HCT116 (cell line): Measurements from ENCODE around the gene RGS9BP. TPM values are rescaled to one million over a fixed set of nuclear protein-coding genes. Genes with fewer than 3 reads are reported as not detected.

ENCODE experiments used
- ATAC-seq: fragments of 200-7000 bp; cut with Tn5 transposase; 2 replicates; pipeline ENCODE4 v1.9.1; 2020; ENCODE audit warnings: mild to moderate bottlenecking, moderate library complexity
- BruUV-seq: library from RNA; stranded (reverse); fragments of 400-500 nt; replicated peaks from 2 replicates; lab custom pipeline; 2021; lab: Mats Ljungman, UMichigan
- CTCF ChIA-PET: fragments of 300-600 bp; sonication (Branson Sonifier 250); formaldehyde crosslinking; loops from one replicate; lab custom pipeline; 2021; ENCODE audit warnings: antibody characterized with exemption; lab: Charles Lee
- POLR2A ChIA-PET: fragments of 300-600, 350-600 bp; sonication (Branson Sonifier 250); formaldehyde crosslinking; loops from one replicate; lab custom pipeline; 2021; ENCODE audit warnings: antibody characterized with exemption; lab: Charles Lee
- RAD21 ChIA-PET, 2 experiments: fragments of 300-600 bp; sonication (Branson Sonifier 250); formaldehyde crosslinking; loops; one replicate each; lab custom pipeline; 2023; ENCODE audit warnings: low total read pairs in 2 of 2; ENCODE audit not compliant: uncharacterized antibody in 2 of 2, unreplicated experiment in 2 of 2, low non-redundant PET in 1 of 2; lab: Charles Lee
- DNase-seq: peaks from one replicate; pipeline ENCODE4 v3.0.0-alpha.2; 2010; ENCODE audit warnings: low read depth, low spot score
- H2AFZ ChIP-seq: fragments of 200-600 bp; shearing (Covaris generic), sonication (generic); 2 replicates; pipeline ENCODE4 v1.6.1; 2017; ENCODE audit warnings: low read depth, mixed run types, mixed read lengths, antibody characterized with exemption, low read length; ENCODE audit not compliant: poor library complexity, severe bottlenecking
- H3K27ac ChIP-seq: 2 replicates; pipeline ENCODE4 v1.5.1; 2012; ENCODE audit warnings: low read depth, low read length
- H3K27me3 ChIP-seq: fragments of 200-600 bp; sonication (generic); 2 replicates; pipeline ENCODE4 v1.6.1; 2016; ENCODE audit warnings: mixed run types, low read length, mixed read lengths; ENCODE audit not compliant: insufficient read depth
- H3K36me3 ChIP-seq, 2 experiments: fragments of 200-500 bp in 1 of 2; fragments of 200-600 bp in 1 of 2; sonication (Bioruptor generic) in 1 of 2; sonication (generic) in 1 of 2; 2 replicates each; pipeline versions ENCODE4 v1.5.1 to v1.6.1; 2014 to 2016; ENCODE audit warnings: low read length in 2 of 2, inconsistent platforms in 1 of 2, mixed read lengths in 1 of 2, mixed run types in 1 of 2; ENCODE audit not compliant: insufficient read depth in 2 of 2, control insufficient read depth in 1 of 2
- H3K4me1 ChIP-seq, 2 experiments: fragments of 200-600 bp in 1 of 2; sonication (generic) in 1 of 2; 2 replicates each; pipeline versions ENCODE4 v1.5.1 to v1.6.1; 2012 to 2017; ENCODE audit warnings: low read length in 2 of 2, inconsistent platforms in 1 of 2, mild to moderate bottlenecking in 1 of 2, mixed read lengths in 1 of 2, mixed run types in 1 of 2, moderate library complexity in 1 of 2; ENCODE audit not compliant: insufficient read depth in 2 of 2, control insufficient read depth in 1 of 2
- H3K4me2 ChIP-seq: fragments of 200-600 bp; sonication (generic); 2 replicates; pipeline ENCODE4 v1.6.1; 2017; ENCODE audit warnings: mixed run types, low read length, mixed read lengths
- H3K4me3 ChIP-seq, 2 experiments: fragments of 200-600 bp in 1 of 2; sonication (generic) in 1 of 2; replicated peaks in 1 of 2; 2 replicates each; pipeline ENCODE4 v1.5.1; 2011 to 2016; ENCODE audit warnings: low read length in 2 of 2, control low read depth in 1 of 2, low read depth in 1 of 2, mild to moderate bottlenecking in 1 of 2, mixed read lengths in 1 of 2, mixed run types in 1 of 2
- H3K79me2 ChIP-seq: fragments of 200-600 bp; sonication (generic); 2 replicates; pipeline ENCODE4 v1.6.1; 2017; ENCODE audit warnings: mild to moderate bottlenecking, mixed run types, low read length, moderate library complexity, mixed read lengths; ENCODE audit not compliant: insufficient read depth
- H3K9ac ChIP-seq: fragments of 200-600 bp; sonication (generic); 2 replicates; pipeline ENCODE4 v1.6.1; 2016; ENCODE audit warnings: low read length, mixed read lengths
- H3K9me2 ChIP-seq: fragments of 200-600 bp; sonication (generic), shearing (Covaris generic); 2 replicates; pipeline ENCODE4 v1.6.1; 2017; ENCODE audit warnings: mixed run types, mild to moderate bottlenecking, moderate library complexity; ENCODE audit not compliant: insufficient read depth
- H3K9me3 ChIP-seq, 2 experiments: fragments of 200-500 bp in 1 of 2; fragments of 200-600 bp in 1 of 2; sonication (Bioruptor generic) in 1 of 2; sonication (generic) in 1 of 2; 2 replicates each; pipeline ENCODE4 v1.6.1; 2014 to 2017; ENCODE audit warnings: low read length in 2 of 2, mixed read lengths in 2 of 2, inconsistent platforms in 1 of 2, low read depth in 1 of 2, mild to moderate bottlenecking in 1 of 2, mixed run types in 1 of 2, moderate library complexity in 1 of 2; ENCODE audit not compliant: control insufficient read depth in 1 of 2, insufficient read depth in 1 of 2
- H4K20me1 ChIP-seq: fragments of 200-600 bp; sonication (generic), shearing (Covaris generic); 2 replicates; pipeline ENCODE4 v1.6.1; 2017; ENCODE audit warnings: mixed run types, mild to moderate bottlenecking, moderate library complexity; ENCODE audit not compliant: insufficient read depth
- CBX3 ChIP-seq: IDR thresholded peaks from 2 replicates; pipeline ENCODE4 v1.6.1; 2012; ENCODE audit warnings: low read depth
- EGR1 ChIP-seq: IDR thresholded peaks from 2 replicates; pipeline ENCODE4 v1.6.1; 2012; ENCODE audit warnings: low read depth
- ELF1 ChIP-seq: IDR thresholded peaks from 2 replicates; pipeline ENCODE4 v1.6.1; 2012; ENCODE audit warnings: low read depth, borderline replicate concordance
- EZH2 ChIP-seq: fragments of 200-600 bp; sonication (generic); IDR thresholded peaks from 2 replicates; pipeline ENCODE4 v1.6.1; 2017; ENCODE audit warnings: antibody characterized with exemption, mixed run types
- ZNF274 ChIP-seq: fragments of 200-500 bp; sonication (Bioruptor generic); IDR thresholded peaks from 2 replicates; pipeline ENCODE4 v1.6.1; 2014; ENCODE audit warnings: mild to moderate bottlenecking, low read depth, low read length, inconsistent platforms
- intact Hi-C: fragments of 100-400 bp; cut with micrococcal nuclease; formaldehyde crosslinking; loops from 2 replicates; pipeline ENCODE4 v1.10.0; 2022
- total RNA-seq: library from RNA; stranded (reverse); gene quantifications from one replicate; pipeline ENCODE4 v1.2.1, GENCODE V29; 2021; ENCODE audit not compliant: unreplicated experiment
- TF ChIP-seq, protein P1 (sequence below): IDR thresholded peaks from 2 replicates; pipeline ENCODE4 v1.6.1; 2012

Gene RGS9BP
- total RNA-seq, 1 experiment from 2014 or later = 0.54 TPM

DNA sequence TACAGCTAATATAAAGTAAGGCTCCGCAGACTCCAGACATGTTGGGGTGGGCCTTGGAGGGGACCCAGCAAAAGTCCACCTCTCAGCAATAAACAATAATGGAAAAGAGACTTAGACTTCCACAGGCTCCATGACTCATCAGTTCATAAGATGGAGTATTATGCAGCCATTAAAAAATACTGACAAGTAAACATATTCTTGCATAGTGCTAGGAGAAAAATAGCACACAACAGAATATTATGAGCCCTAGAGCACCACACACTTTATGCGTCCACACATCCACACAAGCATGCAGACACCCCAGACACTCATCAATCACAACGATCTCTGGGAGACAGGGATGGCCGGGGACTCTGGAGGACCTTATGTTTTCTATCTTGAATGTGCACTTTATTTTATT lies 48.7 kb upstream of the RGS9BP start:
- H2AFZ ChIP-seq = no peak overlapping the region
- H3K27me3 ChIP-seq = no peaks in the 10 kb centered on the region
- TF ChIP-seq EZH2 = no peak
- TF ChIP-seq, protein P1, sequence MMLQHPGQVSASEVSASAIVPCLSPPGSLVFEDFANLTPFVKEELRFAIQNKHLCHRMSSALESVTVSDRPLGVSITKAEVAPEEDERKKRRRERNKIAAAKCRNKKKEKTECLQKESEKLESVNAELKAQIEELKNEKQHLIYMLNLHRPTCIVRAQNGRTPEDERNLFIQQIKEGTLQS = no peak
- no peak overlapping the region for H3K4me2 ChIP-seq
- DNase-seq (no peak), ATAC-seq (no peak)
- no TSS peak for BruUV-seq
- H3K4me3 ChIP-seq = no peak overlapping the region
- H3K27ac ChIP-seq = no peak overlapping the region
- CTCF ChIA-PET = no interaction called here
- H3K36me3 ChIP-seq = peaks cover 14 to 23% of the 10 kb centered on the region in 2 experiments; a peak in 3 of 4 replicates
- intact Hi-C loops = no loop called here
- no peaks in the 10 kb centered on the region for H3K4me1 ChIP-seq
- POLR2A ChIA-PET = no interaction called here
- H3K9me2 ChIP-seq = no peaks in the 10 kb centered on the region
- no peak overlapping the region for H3K9ac ChIP-seq
- H3K9me3 ChIP-seq = no peaks in the 10 kb centered on the region
- no peaks in the 10 kb centered on the region for H3K79me2 ChIP-seq
- no peaks in the 10 kb centered on the region for H4K20me1 ChIP-seq
- RAD21 ChIA-PET = no interaction called here

DNA sequence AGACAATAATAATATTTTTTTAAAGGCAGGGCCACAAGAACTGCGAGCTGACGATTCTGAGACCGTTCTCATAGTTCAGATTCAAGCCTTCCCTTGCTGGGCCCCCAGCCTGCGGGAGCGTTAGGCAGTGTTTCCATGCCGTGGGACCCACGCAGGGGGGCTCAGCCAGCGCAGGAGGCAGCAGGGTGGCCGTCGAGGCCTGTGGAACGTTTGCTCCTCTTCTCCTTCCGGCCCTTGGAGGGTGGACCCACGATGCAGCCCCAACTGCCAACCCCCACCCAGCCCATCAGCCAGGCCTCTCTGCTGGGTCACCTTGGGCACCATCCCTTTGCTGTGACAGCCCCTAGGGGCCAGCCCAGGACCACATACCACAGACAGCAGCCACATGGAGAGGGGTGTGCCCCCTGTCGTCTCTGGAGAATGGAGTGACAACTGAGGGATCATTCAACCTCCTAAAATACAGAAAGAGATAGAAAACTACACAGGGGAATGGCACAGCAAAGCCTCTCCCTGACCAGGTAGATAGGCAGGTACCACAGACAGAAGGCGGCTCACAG lies 47.9 kb upstream of the RGS9BP start:
- BruUV-seq = no TSS peak
- Histone ChIP-seq H2AFZ (no peak overlapping the region), H3K9me3 (no peaks in the 10 kb centered on the region), H4K20me1 (no peaks in the 10 kb centered on the region), H3K9ac (no peak overlapping the region), H3K36me3 (peaks cover 14 to 19% of the 10 kb centered on the region in 2 experiments; a peak in 3 of 4 replicates), H3K79me2 (no peaks in the 10 kb centered on the region), H3K4me2 (no peak overlapping the region), H3K4me1 (no peaks in the 10 kb centered on the region), H3K9me2 (no peaks in the 10 kb centered on the region), H3K27me3 (no peaks in the 10 kb centered on the region)
- CTCF ChIA-PET = no interaction called here
- intact Hi-C loops = no loop called here
- DNase-seq = no peak
- RAD21 ChIA-PET = no interaction called here
- POLR2A ChIA-PET = no interaction called here
- no peak for TF ChIP-seq ELF1
- no peak for TF ChIP-seq EZH2
- TF ChIP-seq ZNF274 = no peak
- TF ChIP-seq CBX3 = no peak
- no peak for TF ChIP-seq EGR1
- TF ChIP-seq, all 23 proteins: peak for 0
- no peak for ATAC-seq
- no peak overlapping the region for H3K4me3 ChIP-seq
- no peak overlapping the region for H3K27ac ChIP-seq
